DMS 273 (cell line): ENCODE results near the gene LAMC2.
"Not testable (repeated sequence)": the region's sequence is repeated elsewhere in the genome, so short reads cannot be mapped to it uniquely, and the experiment has no call there.

Experiments used
- DNase-seq: peaks from one replicate; lab custom pipeline; 2025; ENCODE audit not compliant: unreplicated experiment; lab: John Stamatoyannopoulos, UW

The LAMC2 gene

DNA sequence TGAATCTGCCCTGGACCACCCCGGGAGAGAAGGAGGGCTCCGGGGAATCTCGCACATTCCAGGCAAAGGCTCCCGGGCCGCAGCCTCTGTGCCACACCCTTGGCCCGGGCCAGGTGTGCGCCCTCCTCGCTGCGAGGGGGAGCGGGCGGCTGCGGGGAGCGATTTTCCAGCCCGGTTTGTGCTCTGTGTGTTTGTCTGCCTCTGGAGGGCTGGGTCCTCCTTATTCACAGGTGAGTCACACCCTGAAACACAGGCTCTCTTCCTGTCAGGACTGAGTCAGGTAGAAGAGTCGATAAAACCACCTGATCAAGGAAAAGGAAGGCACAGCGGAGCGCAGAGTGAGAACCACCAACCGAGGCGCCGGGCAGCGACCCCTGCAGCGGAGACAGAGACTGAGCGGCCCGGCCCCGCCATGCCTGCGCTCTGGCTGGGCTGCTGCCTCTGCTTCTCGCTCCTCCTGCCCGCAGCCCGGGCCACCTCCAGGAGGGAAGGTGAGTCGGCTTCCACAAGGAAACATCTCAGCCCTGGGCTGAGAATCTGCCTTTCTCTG is at the start of gene LAMC2:
Gene LAMC2, plus strand, starts transcription at position 324 of the 550 bp plus-strand sequence. Its CDS starts 89 bp downstream, at position 413.
- no peak for DNase-seq

DNA sequence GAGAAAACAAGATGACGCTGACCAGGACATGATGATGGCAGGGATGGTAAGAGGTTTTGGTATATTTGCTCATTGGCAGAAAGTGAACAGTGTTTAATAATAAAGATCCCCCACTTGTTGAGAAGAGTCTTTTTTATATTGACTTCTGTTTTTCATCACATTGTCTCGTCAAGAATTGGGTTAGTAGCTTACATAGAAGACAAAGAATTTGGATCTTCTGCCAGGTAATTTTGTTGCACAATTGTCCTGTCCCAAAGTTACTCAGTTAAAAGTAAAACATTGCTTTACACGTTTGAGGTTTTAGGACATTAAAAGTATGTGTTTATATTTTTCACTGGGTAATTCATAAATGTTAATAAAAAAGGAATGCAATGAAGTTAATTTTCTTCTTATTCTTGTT is 48.3 kb upstream of the LAMC2 start:
- DNase-seq, result no peak

DNA sequence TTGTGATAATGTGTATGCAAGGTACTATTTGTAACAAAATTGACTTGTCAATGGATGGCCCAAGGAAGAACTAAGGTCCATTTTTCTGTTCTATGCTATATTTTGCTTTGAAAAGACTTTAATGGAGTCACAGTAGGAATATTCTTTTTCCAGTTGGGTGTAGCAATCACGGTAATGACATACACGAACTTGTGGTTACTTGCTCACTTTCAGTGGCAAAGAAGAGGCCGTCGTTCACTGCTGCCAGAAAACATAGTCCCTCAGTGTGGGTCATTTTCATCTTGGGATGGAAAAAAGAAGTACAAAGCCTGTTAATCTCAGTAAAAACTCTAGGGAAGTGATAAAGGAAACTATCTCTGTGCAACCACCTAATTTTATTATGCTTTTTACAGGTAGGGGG is 47.8 kb upstream of the LAMC2 start:
- no peak for DNase-seq

DNA sequence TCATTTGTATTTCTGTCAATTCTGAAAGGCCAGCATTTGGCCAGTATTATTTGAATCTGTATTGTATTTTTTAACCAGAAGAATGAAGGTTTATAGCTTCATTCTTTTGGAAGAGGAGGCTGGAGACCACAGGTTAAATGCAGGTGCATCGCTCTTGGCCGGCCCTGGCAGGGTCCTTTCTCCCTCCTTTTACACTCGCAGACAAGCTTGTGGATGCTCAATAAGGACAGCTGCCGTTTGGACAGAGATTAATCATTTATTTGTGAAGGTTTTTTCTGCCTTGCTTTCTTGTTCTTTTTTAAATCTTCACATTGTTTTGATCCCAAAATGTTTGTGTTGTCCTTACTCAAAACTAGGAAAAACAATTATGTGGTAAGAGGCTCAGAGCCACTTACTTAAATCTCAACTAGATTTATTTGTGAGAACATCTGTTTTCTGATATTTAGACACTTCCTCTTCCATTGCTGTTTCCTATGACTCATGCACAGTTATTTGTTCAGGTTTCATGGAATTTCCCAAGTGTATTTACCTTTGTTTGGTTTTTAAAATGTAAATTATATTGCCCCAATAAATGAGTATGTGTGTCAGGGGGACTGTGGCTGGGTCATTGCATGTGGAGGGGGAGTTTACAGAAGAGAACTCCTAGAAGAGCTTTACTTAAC is 46.7 kb upstream of the LAMC2 start:
- no peak for DNase-seq

DNA sequence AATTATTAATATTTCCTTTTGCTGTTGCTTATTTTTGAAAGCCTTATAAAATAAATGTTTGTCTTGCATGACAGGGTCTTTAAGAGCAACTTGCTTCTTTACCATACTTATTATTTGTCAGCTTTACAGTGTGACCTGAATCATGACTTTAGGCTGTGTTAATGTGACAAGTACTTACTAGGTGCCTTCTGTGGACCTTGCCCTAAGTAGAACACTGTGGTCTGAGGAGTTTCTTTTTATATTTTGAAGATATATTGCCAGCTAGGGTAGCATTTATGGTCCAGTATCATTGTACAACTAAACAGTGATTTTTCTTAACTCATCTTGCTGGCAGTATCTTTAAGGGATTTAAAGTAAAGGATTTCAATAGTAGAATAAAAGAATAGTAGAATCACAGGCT is 45.4 kb upstream of the LAMC2 start:
- DNase-seq, result no peak

DNA sequence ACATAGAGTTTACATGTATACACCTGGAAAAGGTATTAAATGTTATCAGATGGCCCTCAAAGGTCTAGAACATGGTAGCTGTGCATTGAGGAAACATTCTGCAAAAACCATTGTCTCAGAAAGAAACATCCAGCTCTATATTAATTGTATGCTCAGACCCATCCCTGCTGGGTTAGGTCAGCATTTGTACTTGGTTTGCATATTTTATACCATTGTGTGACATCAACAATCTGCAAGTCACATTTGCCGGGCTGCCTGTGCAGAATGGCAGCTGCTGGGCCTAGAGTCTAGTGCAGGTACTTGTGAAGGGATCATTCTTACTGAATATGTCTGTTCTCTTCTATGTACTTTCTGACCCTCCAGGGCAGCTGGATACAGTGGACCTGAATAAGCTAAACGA is 43.9 kb upstream of the LAMC2 start:
- DNase-seq, result no peak

DNA sequence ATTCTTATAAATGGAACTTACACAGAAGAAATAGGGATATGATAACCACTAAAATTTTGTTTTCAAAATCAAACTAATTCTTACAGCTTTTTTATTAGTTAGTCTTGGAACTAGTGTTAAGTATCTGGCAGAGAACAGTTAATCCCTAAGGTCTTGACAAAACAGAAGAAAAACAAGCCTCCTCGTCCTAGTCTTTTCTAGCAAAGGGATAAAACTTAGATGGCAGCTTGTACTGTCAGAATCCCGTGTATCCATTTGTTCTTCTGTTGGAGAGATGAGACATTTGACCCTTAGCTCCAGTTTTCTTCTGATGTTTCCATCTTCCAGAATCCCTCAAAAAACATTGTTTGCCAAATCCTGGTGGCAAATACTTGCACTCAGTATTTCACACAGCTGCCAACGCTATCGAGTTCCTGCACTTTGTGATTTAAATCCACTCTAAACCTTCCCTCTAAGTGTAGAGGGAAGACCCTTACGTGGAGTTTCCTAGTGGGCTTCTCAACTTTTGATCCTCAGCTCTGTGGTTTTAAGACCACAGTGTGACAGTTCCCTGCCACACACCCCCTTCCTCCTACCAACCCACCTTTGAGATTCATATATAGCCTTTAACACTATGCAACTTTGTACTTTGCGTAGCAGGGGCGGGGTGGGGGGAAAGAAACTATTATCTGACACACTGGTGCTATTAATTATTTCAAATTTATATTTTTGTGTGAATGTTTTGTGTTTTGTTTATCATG is 42.3 kb upstream of the LAMC2 start:
- DNase-seq, result no peak

DNA sequence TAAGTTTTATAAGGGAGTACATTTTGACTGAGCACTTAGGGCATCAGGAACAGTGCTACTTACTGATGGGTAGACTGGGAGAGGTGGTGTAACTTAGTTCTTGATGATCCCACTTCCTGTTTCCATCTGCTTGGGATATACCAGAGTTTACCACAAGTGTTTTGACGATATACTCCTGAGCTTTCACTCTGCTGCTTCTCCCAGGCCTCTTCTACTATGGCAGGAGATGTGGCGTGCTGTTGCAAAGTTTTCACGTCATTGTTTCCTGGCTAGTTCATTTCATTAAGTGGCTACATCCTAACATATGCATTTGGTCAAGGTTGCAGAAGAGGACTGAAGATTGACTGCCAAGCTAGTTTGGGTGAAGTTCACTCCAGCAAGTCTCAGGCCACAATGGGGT is 41.3 kb upstream of the LAMC2 start:
- DNase-seq, result no peak

DNA sequence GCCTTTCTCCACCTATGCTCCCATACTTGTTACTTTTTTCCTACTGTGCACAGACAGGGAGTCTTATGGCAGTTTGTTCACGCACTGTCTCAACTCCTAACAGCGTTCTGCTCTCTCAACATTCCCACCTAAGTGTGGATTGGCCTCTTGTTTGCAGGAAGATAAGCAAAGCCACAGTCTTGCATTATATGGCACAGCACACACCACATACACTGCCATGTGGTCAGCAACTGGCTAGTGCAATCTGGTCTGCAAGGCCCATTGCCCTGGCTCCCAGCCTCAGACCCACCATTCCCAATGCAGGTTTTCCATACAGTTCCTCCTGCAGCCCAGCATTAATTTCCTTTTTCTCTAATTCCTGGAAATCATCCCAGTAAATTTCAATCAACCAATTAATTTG is 38.3 kb upstream of the LAMC2 start:
- no peak for DNase-seq

DNA sequence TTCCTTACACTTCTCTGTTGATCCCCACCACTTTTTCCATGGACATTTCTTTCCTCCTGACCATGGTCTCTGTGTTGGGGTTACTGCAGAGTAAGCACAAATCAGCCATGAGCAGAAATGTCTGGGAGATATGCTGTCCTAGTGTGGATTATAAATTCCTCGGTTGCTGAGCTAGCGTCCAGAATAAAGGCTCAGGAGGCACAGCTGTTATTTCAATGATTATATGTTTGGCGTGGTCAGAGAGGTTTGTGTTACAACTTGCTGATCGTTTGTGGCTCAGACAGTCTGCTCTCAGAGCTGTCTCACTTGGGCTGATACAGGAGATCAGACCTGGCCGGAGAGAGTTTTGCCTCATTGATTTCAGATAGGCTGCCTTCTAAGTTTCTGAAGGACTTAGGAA is 37.5 kb upstream of the LAMC2 start:
- DNase-seq, result peak; percentile 24

DNA sequence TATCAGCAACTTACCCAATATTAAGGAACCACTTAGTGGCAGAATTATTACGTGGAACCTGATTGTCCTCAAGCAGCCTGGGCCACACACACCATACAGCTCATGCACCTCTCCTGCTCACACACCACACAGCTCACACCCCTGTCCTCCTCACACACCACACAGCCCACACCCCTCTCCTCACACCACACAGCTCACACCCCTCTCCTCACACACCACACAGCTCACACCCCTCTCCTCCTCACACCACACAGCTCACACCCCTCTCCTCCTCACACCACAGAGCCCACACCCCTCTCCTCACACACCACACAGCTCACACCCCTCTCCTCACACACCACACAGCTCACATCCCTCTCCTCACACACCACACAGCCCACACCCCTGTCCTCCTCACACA is 36.8 kb upstream of the LAMC2 start:
- DNase-seq, result no peak

DNA sequence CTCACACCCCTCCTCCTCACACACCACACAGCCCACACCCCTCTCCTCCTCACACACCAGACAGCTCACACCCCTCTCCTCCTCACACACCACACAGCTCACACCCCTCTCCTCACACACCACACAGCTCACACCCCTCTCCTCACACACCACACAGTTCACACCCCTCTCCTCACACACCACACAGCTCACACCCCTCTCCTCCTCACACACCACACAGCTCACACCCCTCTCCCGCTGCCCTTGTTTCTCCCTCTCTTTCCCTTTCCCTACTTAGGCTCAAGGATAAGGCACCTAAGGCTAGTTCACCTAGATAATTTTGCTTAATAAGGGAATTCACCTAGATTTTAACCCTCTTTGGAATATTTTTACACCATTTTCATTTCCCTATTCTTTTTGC is 36.0 kb upstream of the LAMC2 start:
- DNase-seq, result not testable (repeated sequence)

DNA sequence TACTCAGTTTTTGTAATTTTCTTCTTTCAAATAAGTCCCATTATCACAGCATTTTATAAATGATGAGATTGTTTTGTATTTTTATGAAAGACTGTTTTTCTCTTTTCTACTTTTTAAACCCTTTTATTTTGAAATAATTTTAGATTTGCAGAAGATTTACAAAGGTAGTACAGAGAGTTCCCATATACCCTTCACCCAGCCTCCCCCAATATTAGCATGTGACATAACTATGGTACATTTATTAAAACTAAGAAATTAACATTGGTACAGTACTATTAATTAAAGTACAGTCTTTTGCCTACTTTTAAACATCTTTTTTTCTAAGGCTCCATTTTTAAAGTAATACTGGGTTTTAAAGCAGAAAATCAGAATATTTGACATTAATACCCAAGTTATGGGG is 35.6 kb upstream of the LAMC2 start:
- DNase-seq, result no peak

DNA sequence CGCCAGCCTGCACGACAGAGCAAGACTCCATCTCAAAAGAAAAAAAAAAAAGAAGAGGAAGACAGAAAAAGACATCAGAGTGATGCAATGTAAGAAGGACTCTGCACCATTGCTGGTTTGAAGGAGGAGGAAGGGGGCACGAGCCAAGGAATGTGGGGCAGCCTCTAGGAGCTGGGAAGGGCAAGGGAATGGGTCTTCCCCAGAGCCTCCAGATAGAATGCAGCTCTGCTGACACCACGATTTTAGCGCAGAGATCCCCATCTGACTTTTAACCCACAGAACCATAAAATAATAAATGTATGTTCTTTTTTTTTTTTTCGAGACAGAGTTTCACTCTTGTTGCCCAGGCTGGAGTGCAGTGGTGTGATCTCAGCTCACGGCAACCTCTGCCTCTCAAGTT is 33.9 kb upstream of the LAMC2 start:
- no peak for DNase-seq

DNA sequence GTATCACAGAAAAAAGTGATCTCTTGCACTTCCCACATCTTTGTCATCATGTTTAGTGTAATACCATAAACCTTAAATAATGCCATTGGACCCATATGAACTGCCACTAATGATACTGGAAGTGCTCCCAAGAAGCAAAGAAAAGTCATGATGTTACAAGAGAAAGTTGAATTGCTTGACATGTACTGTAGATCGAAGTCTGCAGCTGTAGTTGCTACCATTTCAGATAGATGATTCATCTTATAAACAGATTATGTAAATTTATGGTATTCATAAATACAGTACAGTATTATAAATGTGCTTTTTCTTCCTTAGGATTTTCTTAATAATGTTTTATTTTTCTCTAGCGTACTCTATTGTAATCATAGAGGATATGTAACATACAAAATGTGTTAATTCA is 30.1 kb upstream of the LAMC2 start:
- DNase-seq, result no peak

DNA sequence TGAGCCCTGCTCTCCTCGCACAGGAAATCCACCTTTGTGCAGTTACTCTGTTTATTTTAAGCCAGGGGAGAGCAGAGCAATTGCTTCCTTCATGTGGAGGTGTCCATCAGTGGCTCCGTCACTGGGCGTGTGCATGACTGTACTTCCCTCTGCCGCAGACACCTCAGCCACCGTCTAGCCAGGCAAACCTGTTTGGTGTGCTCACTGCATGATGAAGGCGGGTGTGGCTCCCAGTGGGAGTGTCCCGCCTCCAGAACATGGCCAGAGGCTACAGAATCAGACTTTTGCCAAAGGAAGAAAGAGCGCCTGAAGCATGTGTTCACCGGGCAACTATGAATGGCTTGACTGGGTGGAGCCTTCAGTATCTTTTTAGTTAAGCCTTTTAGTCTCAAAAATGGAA is 26.1 kb upstream of the LAMC2 start:
- no peak for DNase-seq

DNA sequence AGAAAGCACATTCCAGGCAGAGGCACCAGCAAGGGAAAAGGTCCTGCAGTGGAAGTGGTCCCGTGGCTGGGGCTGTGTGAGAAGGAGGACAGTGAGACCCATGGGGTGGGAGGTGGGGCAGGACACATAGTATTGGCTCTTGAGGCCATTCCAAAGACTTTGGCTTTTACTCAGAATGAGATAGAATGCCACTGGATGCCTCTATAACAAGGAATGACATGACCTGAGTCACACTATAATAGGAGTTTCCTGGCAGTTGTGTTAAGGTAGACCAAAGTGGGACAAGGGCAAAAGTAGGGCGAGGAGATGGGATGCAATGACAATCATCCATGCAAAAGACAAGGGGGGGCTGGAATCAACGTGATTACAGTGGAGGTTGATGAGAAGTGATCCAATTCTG is 24.7 kb upstream of the LAMC2 start:
- DNase-seq, result no peak

DNA sequence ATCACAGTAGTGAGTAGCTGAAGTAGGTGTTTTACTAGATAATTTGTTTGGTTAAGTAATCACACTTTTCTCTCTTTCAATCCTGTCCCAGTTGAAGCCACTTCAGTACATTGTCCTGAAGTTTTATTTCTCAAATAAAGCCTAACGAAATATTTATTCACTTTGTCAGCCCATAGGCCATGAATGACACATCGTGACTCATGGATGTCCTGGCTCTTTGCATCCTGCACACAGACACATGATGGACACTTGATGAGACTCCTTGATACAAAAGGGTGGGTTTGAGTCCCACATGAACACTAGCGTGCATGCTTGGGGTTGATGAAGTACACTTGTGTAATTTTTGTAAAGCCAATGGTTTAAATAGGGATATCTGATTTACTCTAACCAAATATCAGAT is 22.7 kb upstream of the LAMC2 start:
- DNase-seq, result no peak

DNA sequence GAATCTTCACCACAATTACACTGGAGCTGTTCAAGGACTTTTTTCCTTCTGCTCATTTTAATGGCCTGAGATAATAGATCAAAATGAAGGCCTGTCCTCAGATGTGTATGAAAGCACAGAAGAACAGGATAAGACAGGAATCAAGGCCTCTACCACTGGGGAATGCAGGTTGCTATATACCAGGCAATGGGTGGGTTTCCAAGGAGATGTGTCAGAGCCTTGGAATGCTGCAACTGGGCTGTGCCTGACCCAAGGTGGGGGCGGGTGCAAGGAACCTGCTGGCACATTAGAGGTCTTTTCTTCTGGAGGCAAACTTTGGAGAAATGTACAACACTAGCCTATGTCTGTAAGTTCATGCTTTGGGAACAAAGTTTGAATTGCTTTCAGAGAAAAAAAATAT is 21.7 kb upstream of the LAMC2 start:
- no peak for DNase-seq

DNA sequence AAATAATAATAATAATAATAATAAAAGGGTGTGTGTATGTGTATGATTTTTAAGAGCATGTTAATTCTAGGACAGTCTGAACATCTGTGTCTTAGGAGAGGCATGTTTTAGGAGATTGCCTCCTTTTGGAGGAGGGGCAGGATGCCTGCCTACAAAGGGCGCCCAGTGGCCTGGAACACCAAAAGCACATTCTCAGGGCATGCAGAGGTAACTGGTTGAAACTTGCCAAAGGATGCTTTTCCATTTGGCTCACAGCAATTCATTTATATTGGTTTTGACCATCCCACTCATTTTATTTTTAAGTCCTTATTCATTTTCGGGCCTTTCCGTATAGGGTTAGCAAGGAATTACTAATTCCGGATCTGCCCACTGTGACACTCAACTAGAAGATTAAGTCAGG is 21.1 kb upstream of the LAMC2 start:
- no peak for DNase-seq

DNA sequence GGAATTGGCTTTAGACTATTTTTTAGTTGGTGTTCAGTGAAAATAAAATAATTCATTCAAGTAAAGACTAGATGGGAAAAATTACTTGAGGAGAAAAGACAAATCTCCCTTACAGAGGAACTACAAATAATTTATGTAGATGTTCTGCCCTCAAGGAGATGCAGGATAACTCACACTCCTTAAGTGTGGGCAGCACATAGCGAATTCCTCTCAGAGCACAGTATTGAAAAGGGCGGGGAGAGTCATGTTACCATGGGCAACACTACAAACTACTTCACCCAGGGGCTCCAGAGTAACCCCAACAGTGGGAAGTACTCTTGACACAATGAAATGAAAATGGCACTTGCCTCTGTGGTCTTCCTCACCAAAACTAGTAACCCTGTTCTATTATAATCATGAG is 20.6 kb upstream of the LAMC2 start:
- DNase-seq, result no peak

DNA sequence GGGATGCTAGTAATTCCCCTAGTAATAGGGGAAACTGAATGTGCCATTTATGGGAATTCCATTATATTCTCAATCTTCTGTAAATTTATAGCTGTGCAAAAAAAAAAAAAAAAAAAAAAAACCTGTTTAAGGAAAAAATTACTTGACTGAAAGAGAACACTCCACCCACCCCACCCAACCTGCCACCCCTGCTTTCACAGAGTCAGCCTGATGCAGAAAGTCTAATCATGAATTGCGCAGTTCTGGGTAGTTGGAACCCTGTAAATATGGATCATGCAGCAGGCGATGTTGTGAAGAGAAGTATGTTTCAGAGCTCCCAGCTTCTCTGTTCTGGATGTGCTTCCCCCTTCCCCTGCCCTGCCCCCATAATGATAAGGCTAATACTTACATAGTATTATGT is 19.6 kb upstream of the LAMC2 start:
- DNase-seq, result no peak

DNA sequence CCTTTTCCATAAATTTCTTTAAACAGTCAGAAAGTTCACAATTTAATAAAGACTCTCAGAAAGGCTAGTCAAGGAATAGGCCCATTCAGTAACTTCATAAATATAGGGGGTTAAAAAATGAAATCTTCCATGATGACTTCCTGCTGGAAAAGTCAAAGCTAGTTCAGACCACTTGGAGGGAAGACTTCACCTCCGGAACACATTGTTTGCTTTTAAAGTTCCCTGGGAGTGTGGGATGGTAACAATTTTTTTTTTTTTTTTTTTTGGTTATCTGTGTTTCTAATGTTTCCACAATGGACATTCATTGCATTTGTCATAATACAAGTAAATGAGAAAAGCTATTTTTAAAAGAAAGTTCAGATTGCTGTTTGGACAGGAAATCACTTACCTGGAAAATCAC is 18.4 kb upstream of the LAMC2 start:
- DNase-seq, result no peak
